ENCODE data around the gene KIF21B. TPM values are rescaled to one million over a fixed set of nuclear protein-coding genes. Genes with fewer than 3 reads are reported as not detected.

Gene KIF21B
- total RNA-seq, 1 donor from 2014 or later: 10.2 TPM

DNA sequence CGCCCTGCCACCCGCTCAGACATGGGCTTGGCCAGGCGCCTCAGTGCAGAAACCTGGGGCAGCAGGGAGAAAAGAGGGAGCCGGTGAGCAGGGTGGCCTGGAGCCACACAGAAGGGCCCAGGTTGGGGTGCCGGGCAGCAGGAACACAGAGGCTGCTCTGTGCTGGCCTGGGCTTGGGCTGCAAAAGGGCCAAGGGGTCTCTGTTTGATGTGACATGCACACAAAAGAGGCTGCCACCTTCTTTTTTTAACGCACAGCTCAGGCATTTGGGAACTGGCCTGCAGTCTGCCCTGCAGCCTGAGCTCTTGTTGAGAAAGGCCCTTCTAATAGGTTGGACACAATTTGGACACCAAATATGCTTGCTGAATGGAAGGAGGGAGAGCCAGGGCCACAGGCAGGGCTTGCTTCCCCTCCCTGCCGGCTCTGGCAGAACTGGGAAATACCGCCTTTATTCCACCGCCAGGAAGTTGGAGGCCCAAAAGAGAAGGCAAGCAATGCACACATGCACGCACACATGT, 32.4 kb downstream of the KIF21B start:
- Histone ChIP-seq H3K4me1 (no peaks in the 10 kb centered on the region), H3K36me3 (no peaks in the 10 kb centered on the region), H3K4me3 (no peak overlapping the region), H3K27me3 (no peaks in the 10 kb centered on the region), H3K27ac (no peak overlapping the region), H3K9me3 (no peaks in the 10 kb centered on the region)
- TF ChIP-seq, protein P1, sequence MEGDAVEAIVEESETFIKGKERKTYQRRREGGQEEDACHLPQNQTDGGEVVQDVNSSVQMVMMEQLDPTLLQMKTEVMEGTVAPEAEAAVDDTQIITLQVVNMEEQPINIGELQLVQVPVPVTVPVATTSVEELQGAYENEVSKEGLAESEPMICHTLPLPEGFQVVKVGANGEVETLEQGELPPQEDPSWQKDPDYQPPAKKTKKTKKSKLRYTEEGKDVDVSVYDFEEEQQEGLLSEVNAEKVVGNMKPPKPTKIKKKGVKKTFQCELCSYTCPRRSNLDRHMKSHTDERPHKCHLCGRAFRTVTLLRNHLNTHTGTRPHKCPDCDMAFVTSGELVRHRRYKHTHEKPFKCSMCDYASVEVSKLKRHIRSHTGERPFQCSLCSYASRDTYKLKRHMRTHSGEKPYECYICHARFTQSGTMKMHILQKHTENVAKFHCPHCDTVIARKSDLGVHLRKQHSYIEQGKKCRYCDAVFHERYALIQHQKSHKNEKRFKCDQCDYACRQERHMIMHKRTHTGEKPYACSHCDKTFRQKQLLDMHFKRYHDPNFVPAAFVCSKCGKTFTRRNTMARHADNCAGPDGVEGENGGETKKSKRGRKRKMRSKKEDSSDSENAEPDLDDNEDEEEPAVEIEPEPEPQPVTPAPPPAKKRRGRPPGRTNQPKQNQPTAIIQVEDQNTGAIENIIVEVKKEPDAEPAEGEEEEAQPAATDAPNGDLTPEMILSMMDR (IDR thresholded peaks at IDR 0.05): no peak
- no peak for DNase-seq (ENCODE audit: low spot score in 2 of 2)
- intact Hi-C loops (cut with DNase I): no loop called here

- Histone ChIP-seq H3K27me3 (no peaks in the 10 kb centered on the region), H3K4me1 (no peaks in the 10 kb centered on the region), H3K9me3 (no peaks in the 10 kb centered on the region), H3K4me3 (no peak overlapping the region), H3K36me3 (no peaks in the 10 kb centered on the region), H3K27ac (no peak overlapping the region)
- DNase-seq (ENCODE audit: low spot score in 2 of 2): no peak
- TF ChIP-seq, protein P1 (IDR thresholded peaks at IDR 0.05): no peak
- intact Hi-C loops (cut with DNase I): no loop called here
Observed at GRCh38 chr1:200990114-200990513, 33.4 kb downstream of the KIF21B start.

- Histone ChIP-seq H3K27me3 (no peaks in the 10 kb centered on the region), H3K27ac (no peak overlapping the region), H3K4me3 (no peak overlapping the region), H3K9me3 (no peaks in the 10 kb centered on the region), H3K4me1 (no peaks in the 10 kb centered on the region), H3K36me3 (no peaks in the 10 kb centered on the region)
- intact Hi-C loops (cut with DNase I): no loop called here
- TF ChIP-seq, protein P1 (IDR thresholded peaks at IDR 0.05): no peak
- DNase-seq (ENCODE audit: low spot score in 2 of 2): no peak
Observed at GRCh38 chr1:200989337-200989736, 34.2 kb downstream of the KIF21B start.

- Histone ChIP-seq H3K27ac (no peak overlapping the region), H3K4me3 (no peak overlapping the region), H3K27me3 (no peaks in the 10 kb centered on the region), H3K4me1 (no peaks in the 10 kb centered on the region), H3K9me3 (no peaks in the 10 kb centered on the region), H3K36me3 (no peaks in the 10 kb centered on the region)
- intact Hi-C loops (cut with DNase I): no loop called here
- TF ChIP-seq, protein P1 (IDR thresholded peaks at IDR 0.05): no peak
- DNase-seq (ENCODE audit: low spot score in 2 of 2): no peak
Observed at GRCh38 chr1:200988693-200989092, 34.8 kb downstream of the KIF21B start.

GRCh38 chr1:200985481-200985880, 38.0 kb downstream of the KIF21B start:
- Histone ChIP-seq H3K9me3 (no peaks in the 10 kb centered on the region), H3K27me3 (no peaks in the 10 kb centered on the region), H3K4me1 (no peaks in the 10 kb centered on the region), H3K27ac (no peak overlapping the region), H3K36me3 (no peaks in the 10 kb centered on the region), H3K4me3 (no peak overlapping the region)
- intact Hi-C loops (cut with DNase I): no loop called here
- DNase-seq (ENCODE audit: low spot score in 2 of 2): no peak
- TF ChIP-seq, protein P1 (IDR thresholded peaks at IDR 0.05): no peak

DNA sequence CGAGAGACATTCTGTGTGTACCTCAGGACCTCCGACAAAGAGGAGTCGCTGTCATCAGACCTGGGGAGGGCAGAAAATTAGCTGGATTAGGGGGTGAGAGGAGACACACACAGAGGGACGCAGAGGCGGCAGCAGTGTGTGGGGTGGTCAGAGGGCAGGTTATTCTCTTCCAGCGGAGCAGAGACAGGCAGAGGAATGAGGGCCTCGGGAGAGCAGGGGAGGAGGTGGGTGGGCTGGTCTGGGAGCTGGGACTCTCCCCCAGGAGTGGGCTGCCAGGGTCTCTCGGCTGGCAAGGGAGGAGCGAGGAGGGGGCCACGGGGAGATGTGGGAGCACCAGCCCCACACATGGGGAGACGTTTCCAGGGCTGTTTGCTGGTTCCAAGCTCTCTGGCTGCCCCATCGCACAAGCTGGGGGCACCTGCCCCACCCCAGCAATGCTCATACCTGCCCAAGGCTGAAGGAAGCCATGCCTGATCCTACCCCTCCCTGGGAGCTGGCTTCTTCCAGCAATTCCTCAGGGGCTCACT, 40.4 kb downstream of the KIF21B start:
- Histone ChIP-seq H3K9me3 (no peaks in the 10 kb centered on the region), H3K4me3 (no peak overlapping the region), H3K4me1 (no peaks in the 10 kb centered on the region), H3K27me3 (no peaks in the 10 kb centered on the region), H3K36me3 (no peaks in the 10 kb centered on the region), H3K27ac (no peak overlapping the region)
- TF ChIP-seq, protein P1 (IDR thresholded peaks at IDR 0.05): no peak
- intact Hi-C loops (cut with DNase I): no loop called here
- no peak for DNase-seq (ENCODE audit: low spot score in 2 of 2)
